GM10266 (cell line): ENCODE data around the gene IZUMO4.

Experiments
- DNase-seq: peaks from one replicate; pipeline ENCODE4 v3.0.0; 2012; ENCODE audit errors: extremely low spot score
- TF ChIP-seq, protein P1 (sequence below): IDR thresholded peaks from 2 replicates; pipeline ENCODE4 v1.5.1; 2012; ENCODE audit warnings: mild to moderate bottlenecking, low read depth; ENCODE audit not compliant: control insufficient read depth, insufficient read depth; ENCODE audit errors: missing control alignments

IZUMO4 gene

DNA sequence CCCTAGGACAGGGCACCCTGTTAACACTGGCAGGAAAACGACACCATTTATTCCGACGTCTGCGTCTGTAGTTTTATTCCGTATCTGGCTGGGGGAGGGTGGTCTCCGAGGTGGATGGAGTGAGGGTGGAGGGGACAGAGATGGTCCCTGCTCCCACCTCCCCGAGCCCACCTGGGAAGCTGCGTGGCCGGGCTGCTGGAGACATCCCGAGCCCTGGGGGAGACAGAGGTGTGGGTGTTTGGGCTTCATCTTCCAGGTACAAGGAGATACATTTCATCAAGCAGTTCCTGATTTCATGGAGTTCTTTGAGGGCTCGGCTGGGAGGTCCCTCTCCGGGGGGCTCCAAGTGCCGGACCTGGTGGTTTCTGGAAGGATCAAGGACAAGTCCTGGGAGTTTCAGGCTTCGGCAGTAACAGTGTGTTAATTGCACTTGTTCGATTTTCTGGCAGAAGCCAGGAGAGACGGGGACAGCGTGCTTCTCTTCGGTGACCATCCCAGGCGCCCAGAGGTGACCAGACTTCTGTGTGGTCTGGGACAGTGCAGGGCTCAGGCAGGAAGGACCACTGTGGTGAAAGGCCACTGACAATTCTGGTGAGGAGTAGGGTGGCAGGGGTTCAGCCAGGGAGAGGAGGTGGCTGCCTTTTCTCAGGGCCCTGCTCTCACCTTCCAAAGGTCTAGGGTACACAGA is 25.6 kb upstream of the IZUMO4 start:
- TF ChIP-seq, protein P1, sequence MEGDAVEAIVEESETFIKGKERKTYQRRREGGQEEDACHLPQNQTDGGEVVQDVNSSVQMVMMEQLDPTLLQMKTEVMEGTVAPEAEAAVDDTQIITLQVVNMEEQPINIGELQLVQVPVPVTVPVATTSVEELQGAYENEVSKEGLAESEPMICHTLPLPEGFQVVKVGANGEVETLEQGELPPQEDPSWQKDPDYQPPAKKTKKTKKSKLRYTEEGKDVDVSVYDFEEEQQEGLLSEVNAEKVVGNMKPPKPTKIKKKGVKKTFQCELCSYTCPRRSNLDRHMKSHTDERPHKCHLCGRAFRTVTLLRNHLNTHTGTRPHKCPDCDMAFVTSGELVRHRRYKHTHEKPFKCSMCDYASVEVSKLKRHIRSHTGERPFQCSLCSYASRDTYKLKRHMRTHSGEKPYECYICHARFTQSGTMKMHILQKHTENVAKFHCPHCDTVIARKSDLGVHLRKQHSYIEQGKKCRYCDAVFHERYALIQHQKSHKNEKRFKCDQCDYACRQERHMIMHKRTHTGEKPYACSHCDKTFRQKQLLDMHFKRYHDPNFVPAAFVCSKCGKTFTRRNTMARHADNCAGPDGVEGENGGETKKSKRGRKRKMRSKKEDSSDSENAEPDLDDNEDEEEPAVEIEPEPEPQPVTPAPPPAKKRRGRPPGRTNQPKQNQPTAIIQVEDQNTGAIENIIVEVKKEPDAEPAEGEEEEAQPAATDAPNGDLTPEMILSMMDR, result no peak
- DNase-seq, result no peak

DNA sequence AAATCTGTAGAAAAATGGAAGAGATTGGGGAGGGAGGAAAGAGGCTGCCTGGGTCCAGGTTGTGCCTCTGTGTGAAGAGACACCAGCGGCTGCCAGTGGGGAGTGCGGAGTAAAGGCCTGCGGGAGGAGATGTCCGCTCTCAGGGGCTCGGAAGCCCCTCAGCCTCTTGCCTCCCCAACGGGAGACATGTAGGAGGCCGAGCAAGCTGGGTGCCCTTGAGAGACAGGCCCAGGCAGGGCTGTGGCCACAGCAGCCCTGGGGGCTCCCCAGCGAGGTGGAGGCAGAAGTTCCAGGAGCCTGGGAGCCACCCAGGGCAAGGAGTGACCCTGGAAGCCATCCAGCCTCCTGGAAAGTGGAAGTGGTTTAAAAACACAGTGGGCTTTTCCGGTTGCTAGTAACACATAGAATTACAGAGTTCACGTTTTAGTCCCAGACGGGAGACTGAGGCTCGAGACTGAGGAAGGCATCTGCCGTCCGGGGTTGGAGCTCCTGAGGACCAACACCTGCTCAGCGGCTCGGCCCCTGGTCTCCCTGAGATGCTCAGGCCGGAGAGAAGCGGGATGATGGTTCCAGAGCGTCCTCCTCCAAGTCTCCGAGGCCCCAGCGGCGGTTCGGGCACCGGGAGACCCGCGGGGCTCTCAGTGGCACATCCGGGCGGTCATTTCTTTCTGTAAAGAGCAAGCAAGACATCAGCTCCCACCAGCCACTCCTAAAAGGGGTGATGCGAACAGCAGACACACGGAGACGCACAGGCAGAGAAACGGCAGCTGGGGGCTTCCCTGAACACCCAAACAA is 23.8 kb upstream of the IZUMO4 start:
- TF ChIP-seq, protein P1, result no peak
- no peak for DNase-seq

DNA sequence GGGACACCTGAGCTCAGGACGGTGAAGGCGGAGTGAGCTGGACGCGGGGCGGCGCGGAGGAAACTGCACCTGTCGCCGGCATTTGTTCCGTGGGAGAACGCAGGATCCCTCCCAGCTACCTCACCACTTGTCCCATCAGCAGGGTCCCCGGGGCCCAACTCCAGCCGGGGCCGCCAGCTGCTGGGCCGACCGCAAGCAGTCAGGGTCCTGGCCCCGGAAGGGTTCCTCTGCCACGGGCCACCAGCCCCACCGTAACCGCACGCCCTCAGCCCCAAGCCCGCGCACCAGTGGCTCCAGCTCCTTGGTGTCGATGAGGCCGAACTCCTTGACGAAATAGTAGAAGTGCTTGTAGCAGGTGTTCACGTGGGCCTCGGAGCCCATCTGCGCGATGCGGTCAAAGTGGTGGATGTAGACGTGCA is 20.2 kb upstream of the IZUMO4 start:
- TF ChIP-seq, protein P1, result no peak
- DNase-seq, result no peak

DNA sequence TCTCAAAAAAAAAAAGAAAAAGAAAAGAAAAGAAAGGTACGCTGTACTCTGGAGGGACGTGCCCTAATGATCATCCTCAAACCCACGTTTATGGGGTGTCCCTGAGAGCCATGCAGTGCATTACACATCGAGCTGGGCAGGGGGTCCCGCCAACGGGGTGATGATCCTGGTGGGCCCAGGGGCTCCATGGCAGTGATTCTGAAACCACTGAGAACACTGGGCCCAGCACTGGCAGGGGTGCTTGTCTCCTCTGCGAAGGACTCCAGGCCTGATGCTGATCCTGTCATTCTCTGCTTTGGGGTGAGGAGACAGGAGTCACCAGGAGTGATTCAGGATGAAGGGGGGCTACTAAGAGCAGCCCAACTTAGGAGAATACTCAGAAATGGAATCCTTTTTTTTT is 19.3 kb upstream of the IZUMO4 start:
- no peak for DNase-seq
- TF ChIP-seq, protein P1, result no peak

DNA sequence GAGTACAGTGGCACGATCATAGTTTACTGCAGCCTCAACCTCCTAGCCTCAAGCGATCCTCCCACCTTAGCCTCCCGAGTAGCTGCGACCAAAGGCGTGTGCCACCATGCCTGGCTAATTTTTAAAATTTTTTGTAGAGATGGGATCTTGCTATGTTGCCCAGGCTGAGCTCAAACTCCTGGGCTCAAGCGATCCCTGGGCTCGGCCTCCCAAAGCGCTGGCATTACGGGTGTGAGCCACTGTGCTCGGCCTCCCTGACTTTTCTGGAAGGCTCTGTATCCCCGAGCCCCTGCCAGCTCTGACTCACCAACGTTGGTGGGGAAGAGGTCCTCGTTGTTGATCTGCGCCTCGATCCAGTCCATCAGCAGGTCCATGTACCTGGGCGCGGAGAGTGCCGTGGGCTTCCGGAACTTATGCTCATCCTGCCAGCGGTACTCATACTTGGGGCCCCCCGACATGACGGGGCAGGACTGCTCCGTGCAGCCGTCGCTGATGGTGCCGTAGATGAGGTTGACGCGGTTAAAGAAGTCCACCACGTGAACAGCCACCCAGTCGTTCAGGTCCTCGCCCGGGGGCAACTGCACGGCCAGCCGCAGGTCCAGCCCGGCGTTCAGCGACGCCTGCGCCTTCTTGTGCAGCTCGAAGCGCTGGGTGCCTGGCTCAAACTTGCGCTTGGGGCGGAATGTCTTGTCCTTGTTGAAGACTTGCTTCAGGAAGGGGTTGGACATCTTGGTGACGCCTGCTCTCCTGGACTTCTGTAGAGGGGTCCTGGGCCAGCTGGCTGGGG is 18.7 kb upstream of the IZUMO4 start:
- no peak for DNase-seq
- TF ChIP-seq, protein P1, result no peak

DNA sequence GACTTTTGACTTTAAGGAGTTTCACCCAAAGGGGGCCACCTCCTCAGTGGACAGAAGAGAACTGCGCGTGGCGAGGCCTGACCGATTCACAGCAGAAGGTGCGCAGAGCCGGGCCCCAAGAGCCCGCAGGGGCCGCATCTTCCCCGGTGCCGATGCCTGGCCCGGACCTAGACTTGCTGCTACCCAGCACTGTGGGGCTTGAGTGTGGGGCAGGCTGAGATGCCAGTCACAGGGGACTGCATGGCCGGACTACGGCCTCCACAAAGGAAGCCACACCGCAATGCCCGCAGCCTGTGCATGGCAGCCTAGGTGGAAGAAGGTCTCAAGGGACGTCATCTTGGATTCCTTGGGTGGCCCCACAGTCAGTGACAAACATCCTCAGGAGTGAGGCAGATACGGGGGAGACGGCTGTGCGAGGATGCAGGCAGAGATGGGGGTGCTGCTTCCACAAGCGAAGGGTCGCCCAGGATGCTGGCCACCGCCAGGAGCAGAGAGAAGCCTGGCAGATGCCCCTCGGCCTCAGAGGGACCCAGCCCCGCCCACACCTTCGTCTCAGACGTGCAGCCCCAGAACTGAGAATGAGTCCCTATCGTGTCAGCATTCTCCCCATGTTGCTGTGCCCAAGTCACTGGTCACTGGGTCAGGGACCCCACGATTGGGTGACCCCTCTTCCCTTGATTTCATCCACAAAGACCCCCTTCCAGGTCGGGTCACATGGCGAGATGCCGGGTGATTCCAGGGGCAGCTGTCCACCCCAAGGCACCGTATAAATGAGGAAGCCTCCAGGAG is 17.4 kb upstream of the IZUMO4 start:
- TF ChIP-seq, protein P1, result no peak

More for the DNA sequence above, 17.4 kb upstream of the IZUMO4 start:
- DNase-seq, result no peak
